Dendritic cell treated with granulocyte-macrophage colony-stimulating factor and Interleukin-4, amounts not matched to agents 40 ng/mL and 50 ng/mL, for 4 days (primary cell): ENCODE measurements around the gene CHKA.

Experiments
- H3K27ac Mint-ChIP-seq: one replicate; pipeline ENCODE4 v1.8.0; 2022; ENCODE audit warnings: mild to moderate bottlenecking, mixed read lengths
- H3K27me3 Mint-ChIP-seq: one replicate; pipeline ENCODE4 v1.8.0; 2022; ENCODE audit warnings: mild to moderate bottlenecking, mixed read lengths
- H3K36me3 Mint-ChIP-seq: one replicate; pipeline ENCODE4 v1.8.0; 2022; ENCODE audit warnings: low read depth, mixed read lengths
- H3K4me1 Mint-ChIP-seq: one replicate; pipeline ENCODE4 v1.8.0; 2022; ENCODE audit warnings: low read depth, mixed read lengths
- H3K4me3 Mint-ChIP-seq: one replicate; pipeline ENCODE4 v1.8.0; 2022; ENCODE audit warnings: mild to moderate bottlenecking, moderate library complexity, mixed read lengths
- H3K9me3 Mint-ChIP-seq: one replicate; pipeline ENCODE4 v1.8.0; 2022; ENCODE audit warnings: mixed read lengths
- intact Hi-C: fragments of 100-400 bp; cut with micrococcal nuclease; formaldehyde crosslinking; loops from one replicate; pipeline ENCODE4 v1.15.0; 2022

The CHKA gene

DNA sequence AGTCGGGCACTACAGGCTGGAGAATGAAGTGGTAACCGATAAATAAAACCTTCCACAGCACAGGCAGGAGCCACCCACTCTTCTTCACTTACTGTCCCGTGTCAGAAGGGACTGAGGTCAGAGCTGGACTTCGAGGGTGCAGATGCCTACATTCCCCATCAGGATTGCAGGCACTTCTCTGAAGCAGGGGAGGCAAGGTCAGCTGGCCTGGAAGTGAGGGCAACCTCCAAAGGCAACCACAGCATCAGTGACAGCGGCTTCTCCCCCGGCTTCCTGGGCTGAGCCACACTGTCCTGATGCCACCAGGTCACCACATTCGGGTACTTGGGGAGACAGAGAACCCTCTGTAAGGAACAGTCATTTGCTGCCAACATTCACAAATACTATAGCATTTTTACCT is 59.7 kb downstream of the CHKA start:
- Mint-ChIP-seq H3K27ac (no peak overlapping the region), H3K27me3 (no peaks in the 10 kb centered on the region), H3K9me3 (no peaks in the 10 kb centered on the region), H3K4me3 (no peak overlapping the region), H3K36me3 (peaks cover 90% of the 10 kb centered on the region), H3K4me1 (peaks cover 28% of the 10 kb centered on the region)
- intact Hi-C loops = no loop called here

- H3K27me3 Mint-ChIP-seq = no peaks in the 10 kb centered on the region
- H3K9me3 Mint-ChIP-seq = no peaks in the 10 kb centered on the region
- no peak overlapping the region for H3K27ac Mint-ChIP-seq
- intact Hi-C loops = no loop called here
- H3K4me1 Mint-ChIP-seq = peaks cover 5% of the 10 kb centered on the region
- H3K36me3 Mint-ChIP-seq = peaks cover 79% of the 10 kb centered on the region
- no peak overlapping the region for H3K4me3 Mint-ChIP-seq
These were observed 63.4 kb downstream of the CHKA start for GRCh38 chr11:68057807-68058206.

GRCh38 chr11:68056317-68057285 is 64.6 kb downstream of the CHKA start:
- H3K27me3 Mint-ChIP-seq = no peaks in the 10 kb centered on the region
- intact Hi-C loops = no loop called here
- H3K4me3 Mint-ChIP-seq = no peak overlapping the region
- peaks cover 11% of the 10 kb centered on the region for H3K4me1 Mint-ChIP-seq
- H3K27ac Mint-ChIP-seq = no peak overlapping the region
- H3K36me3 Mint-ChIP-seq = peaks cover 79% of the 10 kb centered on the region
- no peaks in the 10 kb centered on the region for H3K9me3 Mint-ChIP-seq

- no peaks in the 10 kb centered on the region for H3K9me3 Mint-ChIP-seq
- peaks cover 25% of the 10 kb centered on the region for H3K4me1 Mint-ChIP-seq
- H3K27me3 Mint-ChIP-seq = no peaks in the 10 kb centered on the region
- peak overlapping the region; percentile 16 for H3K27ac Mint-ChIP-seq
- H3K4me3 Mint-ChIP-seq = no peak overlapping the region
- peaks cover 80% of the 10 kb centered on the region for H3K36me3 Mint-ChIP-seq
- intact Hi-C loops = no loop called here
These were observed 67.0 kb downstream of the CHKA start for GRCh38 chr11:68053981-68054812.

- H3K27me3 Mint-ChIP-seq = no peaks in the 10 kb centered on the region
- intact Hi-C loops = no loop called here
- H3K4me3 Mint-ChIP-seq = no peak overlapping the region
- H3K4me1 Mint-ChIP-seq = peaks cover 25% of the 10 kb centered on the region
- peaks cover 80% of the 10 kb centered on the region for H3K36me3 Mint-ChIP-seq
- H3K27ac Mint-ChIP-seq = no peak overlapping the region
- no peaks in the 10 kb centered on the region for H3K9me3 Mint-ChIP-seq
These were observed 68.1 kb downstream of the CHKA start for GRCh38 chr11:68053117-68053516.

DNA sequence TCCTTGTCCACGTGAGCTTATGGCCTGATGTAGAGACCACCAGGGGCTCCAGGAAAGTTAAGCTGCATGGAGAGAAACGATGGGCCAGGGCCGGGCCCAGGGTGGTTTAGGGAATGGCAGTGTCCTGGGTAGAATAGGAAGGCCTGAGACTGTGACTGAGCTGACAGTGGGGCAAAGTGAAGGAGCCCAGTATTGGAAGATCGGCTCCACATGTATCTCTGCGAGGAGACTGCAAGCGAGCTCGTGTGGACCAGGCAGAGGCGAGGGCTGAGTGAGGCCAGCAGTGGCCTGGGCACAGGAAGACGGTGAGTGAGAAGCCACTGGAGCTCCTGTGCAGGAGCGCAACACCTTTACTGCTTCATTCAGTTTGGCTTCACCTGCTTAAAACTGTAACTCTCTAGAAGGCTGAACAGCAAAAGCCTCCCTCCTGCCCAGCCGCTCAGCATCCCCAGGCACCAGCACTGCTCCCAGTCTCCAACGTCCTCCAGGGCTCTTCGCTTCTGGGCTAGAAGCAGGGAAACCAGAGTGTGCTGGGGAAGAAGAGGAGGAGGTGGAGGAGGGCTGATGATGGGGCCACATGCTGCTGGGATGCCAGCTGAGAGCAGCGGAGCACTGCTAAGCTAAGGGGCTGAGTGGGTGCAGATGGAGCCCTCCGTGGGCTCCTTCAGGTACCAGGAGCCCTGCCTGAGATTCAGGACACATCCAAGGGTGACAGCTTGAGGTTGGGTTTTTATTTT is 68.9 kb downstream of the CHKA start:
- Mint-ChIP-seq H3K27ac (peak overlapping the region; percentile 43), H3K9me3 (no peaks in the 10 kb centered on the region), H3K4me3 (no peak overlapping the region), H3K4me1 (peaks cover 25% of the 10 kb centered on the region), H3K27me3 (no peaks in the 10 kb centered on the region), H3K36me3 (peaks cover 80% of the 10 kb centered on the region)
- intact Hi-C loops = no loop called here

- H3K27ac Mint-ChIP-seq = peak overlapping the region; percentile 43
- H3K9me3 Mint-ChIP-seq = no peaks in the 10 kb centered on the region
- H3K4me3 Mint-ChIP-seq = no peak overlapping the region
- H3K4me1 Mint-ChIP-seq = peaks cover 25% of the 10 kb centered on the region
- no peaks in the 10 kb centered on the region for H3K27me3 Mint-ChIP-seq
- intact Hi-C loops = no loop called here
- peaks cover 80% of the 10 kb centered on the region for H3K36me3 Mint-ChIP-seq
These were observed 69.7 kb downstream of the CHKA start for GRCh38 chr11:68051191-68052136.

DNA sequence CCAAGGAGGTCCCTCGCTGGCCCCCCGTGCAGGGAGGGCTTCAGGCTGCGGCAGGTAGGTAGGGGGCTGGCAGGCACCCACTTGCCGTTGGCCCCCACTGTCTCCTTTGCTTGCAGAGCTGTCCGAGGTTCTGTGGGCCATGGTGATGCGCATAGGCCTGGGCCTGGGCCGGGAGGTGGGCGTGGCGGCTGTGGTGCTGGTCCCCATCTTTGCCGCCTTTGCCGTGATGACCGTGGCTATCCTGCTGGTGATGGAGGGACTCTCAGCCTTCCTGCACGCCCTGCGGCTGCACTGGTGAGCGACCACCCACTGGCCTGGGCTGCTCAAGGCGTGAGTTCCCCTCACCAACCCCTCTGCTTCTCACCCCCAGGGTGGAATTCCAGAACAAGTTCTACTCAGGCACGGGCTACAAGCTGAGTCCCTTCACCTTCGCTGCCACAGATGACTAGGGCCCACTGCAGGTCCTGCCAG is 70.8 kb downstream of the CHKA start:
- Mint-ChIP-seq H3K36me3 (peaks cover 90% of the 10 kb centered on the region), H3K27me3 (no peaks in the 10 kb centered on the region), H3K4me1 (peaks cover 25% of the 10 kb centered on the region), H3K27ac (no peak overlapping the region), H3K9me3 (no peaks in the 10 kb centered on the region), H3K4me3 (no peak overlapping the region)
- intact Hi-C loops = no loop called here

GRCh38 chr11:68049509-68050370 is 71.4 kb downstream of the CHKA start:
- H3K27ac Mint-ChIP-seq = no peak overlapping the region
- H3K4me3 Mint-ChIP-seq = no peak overlapping the region
- no peaks in the 10 kb centered on the region for H3K9me3 Mint-ChIP-seq
- H3K27me3 Mint-ChIP-seq = no peaks in the 10 kb centered on the region
- H3K4me1 Mint-ChIP-seq = peaks cover 25% of the 10 kb centered on the region
- H3K36me3 Mint-ChIP-seq = peaks cover 97% of the 10 kb centered on the region
- intact Hi-C loops = no loop called here

DNA sequence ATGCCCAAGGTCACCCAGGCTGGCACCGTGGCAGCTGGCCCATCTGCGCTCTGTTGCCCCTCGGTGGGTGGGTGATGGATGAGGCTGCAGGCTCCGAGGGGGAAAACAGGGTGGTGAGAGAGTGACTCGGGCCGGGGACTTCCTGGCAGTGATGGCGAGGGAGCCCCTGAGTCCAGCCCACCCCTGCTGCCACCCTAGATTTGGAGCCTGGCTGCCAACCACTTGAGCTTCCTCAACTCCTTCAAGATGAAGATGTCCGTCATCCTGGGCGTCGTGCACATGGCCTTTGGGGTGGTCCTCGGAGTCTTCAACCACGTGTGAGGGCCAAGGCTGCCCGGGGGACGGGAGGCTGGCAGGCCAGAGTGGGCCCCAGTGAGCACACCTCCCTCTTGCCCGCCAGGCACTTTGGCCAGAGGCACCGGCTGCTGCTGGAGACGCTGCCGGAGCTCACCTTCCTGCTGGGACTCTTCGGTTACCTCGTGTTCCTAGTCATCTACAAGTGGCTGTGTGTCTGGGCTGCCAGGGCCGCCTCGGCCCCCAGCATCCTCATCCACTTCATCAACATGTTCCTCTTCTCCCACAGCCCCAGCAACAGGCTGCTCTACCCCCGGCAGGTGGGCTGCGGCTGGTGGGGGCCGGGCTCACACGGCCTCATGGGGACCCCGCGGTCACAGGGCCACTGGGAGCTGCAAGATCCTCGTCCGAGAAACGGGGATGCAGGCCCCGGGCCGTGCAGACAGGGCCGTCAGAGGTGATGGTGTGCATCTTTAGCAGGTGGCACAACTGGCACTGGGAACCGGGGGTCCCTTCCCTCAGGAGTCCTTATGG is 72.3 kb downstream of the CHKA start:
- no peak overlapping the region for H3K4me3 Mint-ChIP-seq
- peaks cover 24% of the 10 kb centered on the region for H3K4me1 Mint-ChIP-seq
- intact Hi-C loops = no loop called here
- no peaks in the 10 kb centered on the region for H3K27me3 Mint-ChIP-seq
- peaks cover 100% of the 10 kb centered on the region for H3K36me3 Mint-ChIP-seq
- no peaks in the 10 kb centered on the region for H3K9me3 Mint-ChIP-seq
- H3K27ac Mint-ChIP-seq = peak overlapping the region; percentile 55

DNA sequence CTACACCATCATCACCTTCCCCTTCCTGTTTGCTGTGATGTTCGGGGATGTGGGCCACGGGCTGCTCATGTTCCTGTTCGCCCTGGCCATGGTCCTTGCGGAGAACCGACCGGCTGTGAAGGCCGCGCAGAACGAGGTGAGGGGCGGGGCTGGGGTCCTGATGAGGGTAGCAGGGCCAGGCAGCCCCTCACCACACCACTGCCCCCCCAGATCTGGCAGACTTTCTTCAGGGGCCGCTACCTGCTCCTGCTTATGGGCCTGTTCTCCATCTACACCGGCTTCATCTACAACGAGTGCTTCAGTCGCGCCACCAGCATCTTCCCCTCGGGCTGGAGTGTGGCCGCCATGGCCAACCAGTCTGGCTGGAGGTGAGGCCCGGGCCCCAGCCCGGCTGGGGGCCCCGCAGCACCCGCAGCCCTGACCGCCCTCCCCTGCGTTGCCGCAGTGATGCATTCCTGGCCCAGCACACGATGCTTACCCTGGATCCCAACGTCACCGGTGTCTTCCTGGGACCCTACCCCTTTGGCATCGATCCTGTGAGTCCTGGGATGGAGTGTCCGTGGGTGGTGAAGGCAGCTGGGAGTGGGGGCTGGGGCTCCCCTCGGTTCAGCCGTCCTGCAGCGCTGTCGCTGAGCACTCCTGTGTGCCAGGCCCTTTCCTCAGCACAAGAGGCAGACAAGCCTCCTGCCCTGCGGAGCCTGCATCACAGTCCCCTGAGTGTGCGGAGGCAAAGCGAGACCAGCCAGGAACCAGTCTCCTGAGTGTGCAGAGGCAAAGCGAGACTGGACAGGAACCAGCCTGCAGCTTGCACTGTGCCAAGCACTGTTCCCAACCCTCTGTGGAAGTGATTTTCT is 73.5 kb downstream of the CHKA start:
- Mint-ChIP-seq H3K4me3 (no peak overlapping the region), H3K36me3 (peaks cover 100% of the 10 kb centered on the region), H3K9me3 (no peaks in the 10 kb centered on the region), H3K27me3 (no peaks in the 10 kb centered on the region), H3K4me1 (peaks cover 22% of the 10 kb centered on the region), H3K27ac (peak overlapping the region; percentile 3)
- intact Hi-C loops = no loop called here
